H1 (cell line): ENCODE results near the gene SLIRP. TPM values are rescaled to one million over a fixed set of nuclear protein-coding genes. Genes with fewer than 3 reads are reported as not detected.

Experiments
- ASH2L ChIP-seq: fragments of 200-600, 300-600 bp; sonication (generic); IDR thresholded peaks from one replicate; pipeline ENCODE4 v1.7.1; 2017; ENCODE audit warnings: low read length
- BCL11A ChIP-seq, 2 experiments: IDR thresholded peaks; one replicate each; pipeline ENCODE4 v1.6.1; 2011; ENCODE audit warnings: low read depth in 2 of 2, low read length in 2 of 2, mild to moderate bottlenecking in 2 of 2
- CEBPB ChIP-seq: IDR thresholded peaks from 2 replicates; pipeline ENCODE4 v1.6.1; 2012; ENCODE audit warnings: low read depth, low read length
- CHD1 ChIP-seq: IDR thresholded peaks from 2 replicates; pipeline ENCODE4 v1.6.1; 2012; ENCODE audit warnings: low read depth, low read length, improper control_type of control experiment
- CREB1 ChIP-seq: IDR thresholded peaks from 2 replicates; pipeline ENCODE4 v1.6.1; 2012; ENCODE audit warnings: inconsistent platforms
- E2F6 ChIP-seq: IDR thresholded peaks from 2 replicates; pipeline ENCODE4 v1.6.1; 2012; ENCODE audit warnings: inconsistent platforms
- GTF2F1 ChIP-seq: IDR thresholded peaks from 2 replicates; pipeline ENCODE4 v1.6.1; 2012; ENCODE audit warnings: low read depth, low read length, improper control_type of control experiment, borderline replicate concordance
- JUN ChIP-seq: IDR thresholded peaks from 2 replicates; pipeline ENCODE4 v1.6.1; 2011; ENCODE audit warnings: low read depth, mild to moderate bottlenecking, improper control_type of control experiment, low read length
- JUND ChIP-seq: IDR thresholded peaks from 2 replicates; pipeline ENCODE4 v1.6.1; 2011; ENCODE audit warnings: mild to moderate bottlenecking, improper control_type of control experiment, low read length
- NRF1 ChIP-seq: IDR thresholded peaks from 2 replicates; pipeline ENCODE4 v1.6.1; 2011; ENCODE audit warnings: mild to moderate bottlenecking, low read depth, low read length, improper control_type of control experiment
- POLR2A ChIP-seq, 2 experiments: IDR thresholded peaks; 1 replicate in 1 of 2; 2 replicates in 1 of 2; pipeline ENCODE4 v1.6.1; 2011; ENCODE audit warnings: low read depth in 2 of 2, low read length in 2 of 2, mild to moderate bottlenecking in 2 of 2; ENCODE audit errors: control extremely low read depth in 1 of 2
- POLR2AphosphoS5 ChIP-seq: IDR thresholded peaks from 2 replicates; pipeline ENCODE4 v1.6.1; 2011; ENCODE audit warnings: low read depth, low read length
- RBBP5 ChIP-seq: IDR thresholded peaks from 2 replicates; pipeline ENCODE4 v1.7.1; 2012; ENCODE audit warnings: low read depth, mild to moderate bottlenecking, inconsistent platforms, low read length, moderate library complexity, borderline replicate concordance
- SIN3A ChIP-seq, 2 experiments: IDR thresholded peaks in 1 of 2; conservative IDR thresholded peaks in 1 of 2; 2 replicates each; pipeline ENCODE4 v1.6.1; 2011 to 2012; ENCODE audit warnings: low read length in 2 of 2, improper control_type of control experiment in 1 of 2, low read depth in 1 of 2, mild to moderate bottlenecking in 1 of 2
- SIRT6 ChIP-seq: IDR thresholded peaks from one replicate; pipeline ENCODE4 v1.7.1; 2012; ENCODE audit warnings: low read length, inconsistent platforms
- SRF ChIP-seq: IDR thresholded peaks from 2 replicates; pipeline ENCODE4 v1.6.1; 2011; ENCODE audit warnings: mild to moderate bottlenecking, low read depth, low read length, moderate library complexity
- TAF1 ChIP-seq: IDR thresholded peaks from 2 replicates; pipeline ENCODE4 v1.6.1; 2011; ENCODE audit warnings: mild to moderate bottlenecking, low read depth, low read length
- TAF7 ChIP-seq: optimal IDR thresholded peaks from 2 replicates; pipeline ENCODE3; 2011; ENCODE audit warnings: low read depth, mild to moderate bottlenecking, inconsistent platforms, low read length, moderate library complexity, borderline replicate concordance
- TBP ChIP-seq: IDR thresholded peaks from 2 replicates; pipeline ENCODE4 v1.6.1; 2011; ENCODE audit warnings: low read depth, low read length, improper control_type of control experiment
- TCF12 ChIP-seq: IDR thresholded peaks from 2 replicates; pipeline ENCODE4 v1.6.1; 2011; ENCODE audit warnings: low read depth, mild to moderate bottlenecking, low read length
- USF2 ChIP-seq: IDR thresholded peaks from 2 replicates; pipeline ENCODE4 v1.6.1; 2011; ENCODE audit warnings: low read length, improper control_type of control experiment
- ZNF274 ChIP-seq: IDR thresholded peaks from 2 replicates; pipeline ENCODE4 v1.7.0; 2012; ENCODE audit warnings: low read length, borderline replicate concordance; ENCODE audit errors: extremely low read depth
- polyA plus RNA-seq, 7 experiments: library from polyadenylated mRNA; depleted of rRNA in 3 of 7; stranded (reverse) in 5 of 7; unstranded in 2 of 7; fragments of >200 nt in 5 of 7; fragments of 200-250 nt in 2 of 7; gene quantifications; 1 replicate in 5 of 7; 2 replicates in 1 of 7; 4 replicates in 1 of 7; pipeline versions ENCODE4 v1.2.1 to v1.2.3, GENCODE V29; 2011 to 2013; ENCODE audit warnings: missing spikeins in 2 of 7, mixed read lengths in 2 of 7
- total RNA-seq: library from RNA; stranded (reverse); fragmentation: NEBNext Ultra II Directional; extraction: Animal tissue kit (Norgen Biotek cat#: 25700); gene quantifications from 2 replicates; pipeline ENCODE4 v1.2.1, GENCODE V29; 2021

SLIRP gene
- total and polyA plus RNA-seq, 2 of the 8 experiments (the other 6 are each of a cell fraction or from before 2014, with no cell fraction given), result 374 to 383 TPM

- no peak for TF ChIP-seq NRF1
- TF ChIP-seq JUN, result no peak
- TF ChIP-seq CREB1, result no peak
- TF ChIP-seq TCF12, result no peak
- no peak for TF ChIP-seq SIN3A (conservative IDR thresholded peaks at IDR 0.05 in 1 of 2, IDR thresholded peaks at IDR 0.05 in 1 of 2; ENCODE audit: low read depth in 1 of 2, low read length in 2 of 2)
- TF ChIP-seq CHD1, result no peak
- no peak for TF ChIP-seq SIRT6
- no peak for TF ChIP-seq ZNF274
- TF ChIP-seq CEBPB, result no peak
- peak; percentile 82 for TF ChIP-seq TBP
- no peak for TF ChIP-seq E2F6
- TF ChIP-seq GTF2F1, result 0 out of 2 replicates have a peak, but pooled peaks have one; percentile 41
- TF ChIP-seq RBBP5, result no peak
- no peak for TF ChIP-seq TAF1
- no peak for TF ChIP-seq BCL11A (IDR thresholded peaks at IDR 0.05; ENCODE audit: low read depth in 2 of 2, low read length in 2 of 2)
- TF ChIP-seq USF2, result no peak
- no peak for TF ChIP-seq JUND
- TF ChIP-seq POLR2AphosphoS5, result peak; percentile 82
- TF ChIP-seq ASH2L, result no peak
- TF ChIP-seq TAF7, result peak; percentile 98
- no peak for TF ChIP-seq SRF
- peak; percentile 56 to 94 for TF ChIP-seq POLR2A (IDR thresholded peaks at IDR 0.05; ENCODE audit: control extremely low read depth in 1 of 2, low read depth in 2 of 2, low read length in 2 of 2)
Observed at GRCh38 chr14:77763978-77764377, 56.1 kb downstream of the SLIRP start (continued).
